BJ (cell line): Measurements from ENCODE around the gene DNLZ. TPM values are rescaled to one million over a fixed set of nuclear protein-coding genes. Genes with fewer than 3 reads are reported as not detected.

Experiments used
- CTCF ChIA-PET: fragments of 350-600 bp; formaldehyde crosslinking; extraction: SDS; loops from one replicate; lab custom pipeline; 2021; ENCODE audit warnings: antibody characterized with exemption, inconsistent platforms; lab: Yijun Ruan, JAX
- POLR2A ChIA-PET: fragments of 300-600 bp; sonication (Branson Sonifier 250); formaldehyde crosslinking; extraction: SDS; loops from one replicate; lab custom pipeline; 2021; ENCODE audit warnings: antibody characterized with exemption; lab: Charles Lee
- DNase-seq: peaks from one replicate; pipeline ENCODE4 v3.0.0-alpha.2; 2011; ENCODE audit warnings: low read depth
- H3K27me3 ChIP-seq: 2 replicates; pipeline ENCODE4 v1.6.0; 2011; ENCODE audit warnings: low read length; ENCODE audit not compliant: control insufficient read depth, insufficient read depth
- H3K36me3 ChIP-seq: 2 replicates; pipeline ENCODE4 v1.5.1; 2011; ENCODE audit warnings: low read length; ENCODE audit not compliant: control insufficient read depth, insufficient read depth
- H3K4me3 ChIP-seq: 2 replicates; pipeline ENCODE4 v1.5.1; 2011; ENCODE audit warnings: low read depth, mild to moderate bottlenecking, control low read depth, low read length
- CTCF ChIP-seq: IDR thresholded peaks from 2 replicates; pipeline ENCODE4 v1.5.1; 2011; ENCODE audit warnings: low read depth, mild to moderate bottlenecking, control low read depth, inconsistent platforms, low read length, moderate library complexity; ENCODE audit not compliant: insufficient read depth
- polyA plus RNA-seq: library from polyadenylated mRNA; depleted of rRNA; stranded (reverse); fragments of >200 nt; gene quantifications from 2 replicates; pipeline ENCODE4 v1.2.3, GENCODE V29; 2011

Gene DNLZ
- polyA plus RNA-seq, 1 experiment: 7.2 TPM

- H3K36me3 ChIP-seq: peaks cover 33% of the 10 kb centered on the region
- CTCF ChIA-PET: interaction anchor here (1.6 kb wide), 1 partner anchor 17 kb away, joined by 4 read pairs; the partner anchor contains the start of gene DNLZ
- no peak for DNase-seq
- H3K4me3 ChIP-seq: no peak overlapping the region
- no peak for TF ChIP-seq CTCF
- no peaks in the 10 kb centered on the region for H3K27me3 ChIP-seq
- POLR2A ChIA-PET: no interaction called here
Observed at GRCh38 chr9:136380381-136380780, 16.8 kb upstream of the DNLZ start.

- DNase-seq: no peak
- ChIA-PET CTCF (no interaction called here), POLR2A (no interaction called here)
Observed at GRCh38 chr9:136379891-136380290, 16.3 kb upstream of the DNLZ start.

DNA sequence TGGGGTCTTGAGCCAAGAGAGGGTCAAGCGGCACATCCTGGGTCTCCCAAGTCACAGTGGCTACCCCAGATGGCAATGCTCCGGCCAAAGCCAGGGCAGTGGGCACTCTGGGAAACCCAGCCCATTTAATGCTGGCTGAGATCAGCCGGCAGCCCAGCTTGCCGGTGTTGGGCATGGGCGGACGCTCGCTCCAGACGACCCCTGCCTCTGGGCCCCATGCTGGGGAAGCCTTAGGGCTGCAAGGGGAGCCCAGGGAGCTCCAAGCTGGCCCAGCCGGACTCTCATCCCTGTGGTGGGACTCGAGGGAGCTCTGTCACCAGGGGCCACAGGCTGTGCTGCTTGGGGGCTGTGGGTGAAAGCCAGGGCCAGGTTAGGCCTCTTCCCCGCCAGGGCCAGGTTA, 15.9 kb upstream of the DNLZ start:
- no peak overlapping the region for H3K4me3 ChIP-seq
- no peak for DNase-seq
- ChIA-PET POLR2A (no interaction called here), CTCF (no interaction called here)
- H3K27me3 ChIP-seq: no peaks in the 10 kb centered on the region
- H3K36me3 ChIP-seq: peaks cover 34% of the 10 kb centered on the region
- TF ChIP-seq CTCF: no peak

More at GRCh38 chr9:136379891-136380290, 16.3 kb upstream of the DNLZ start:
- H3K4me3 ChIP-seq: no peak overlapping the region
- no peak for TF ChIP-seq CTCF
- no peaks in the 10 kb centered on the region for H3K27me3 ChIP-seq
- H3K36me3 ChIP-seq: peaks cover 34% of the 10 kb centered on the region

GRCh38 chr9:136379003-136379287, 15.4 kb upstream of the DNLZ start:
- no peak for TF ChIP-seq CTCF
- Histone ChIP-seq H3K36me3 (peaks cover 34% of the 10 kb centered on the region), H3K4me3 (no peak overlapping the region), H3K27me3 (no peaks in the 10 kb centered on the region)
- no peak for DNase-seq
- POLR2A ChIA-PET: no interaction called here
- CTCF ChIA-PET: no interaction called here

GRCh38 chr9:136378170-136379002, 14.8 kb upstream of the DNLZ start:
- H3K4me3 ChIP-seq: no peak overlapping the region
- DNase-seq: no peak
- ChIA-PET CTCF (interaction anchor here (0.7 to 1.1 kb wide), 3 partner anchors 15 to 65 kb away, joined by 3 read pairs; no protein-coding TSS in a partner anchor), POLR2A (no interaction called here)
- no peaks in the 10 kb centered on the region for H3K27me3 ChIP-seq
- H3K36me3 ChIP-seq: peaks cover 34% of the 10 kb centered on the region
- TF ChIP-seq CTCF: no peak
